SJSA1 (cell line): ENCODE measurements around the gene P2RX1. TPM values are rescaled to one million over a fixed set of nuclear protein-coding genes. Genes with fewer than 3 reads are reported as not detected.
A peak's percentile ranks its signal among the peaks of the same experiment; 100 is the strongest.

Experiments
- DNase-seq, 2 experiments: peaks; one replicate each; pipeline ENCODE4 v3.0.0-alpha.2; 2015 to 2020; ENCODE audit warnings: low spot score in 2 of 2, low read depth in 1 of 2
- H3K27ac ChIP-seq: fragments of 250-450 bp; sonication (Bioruptor Pico); 2 replicates; pipeline ENCODE4 v1.5.1; 2020; ENCODE audit warnings: mild to moderate bottlenecking, moderate library complexity
- H3K27me3 ChIP-seq: fragments of 250-450 bp; sonication (Bioruptor Pico); replicated peaks from 2 replicates; pipeline ENCODE4 v1.5.1; 2020; ENCODE audit warnings: mild to moderate bottlenecking, moderate library complexity
- H3K36me3 ChIP-seq: fragments of 250-450 bp; sonication (Bioruptor Pico); 2 replicates; pipeline ENCODE4 v1.5.1; 2020; ENCODE audit warnings: mild to moderate bottlenecking
- H3K4me1 ChIP-seq: fragments of 250-450 bp; sonication (Bioruptor Pico); replicated peaks from 2 replicates; pipeline ENCODE4 v1.6.1; 2021; ENCODE audit warnings: mild to moderate bottlenecking
- H3K4me3 ChIP-seq: fragments of 250-450 bp; sonication (Bioruptor Pico); 2 replicates; pipeline ENCODE4 v1.5.1; 2020; ENCODE audit warnings: mild to moderate bottlenecking
- H3K9me3 ChIP-seq: fragments of 250-450 bp; sonication (Bioruptor Pico); replicated peaks from 2 replicates; pipeline ENCODE4 v1.5.1; 2020; ENCODE audit warnings: mild to moderate bottlenecking
- total RNA-seq: library from RNA; depleted of rRNA; stranded (reverse); fragments of >200 nt; shearing (Covaris generic); gene quantifications from 2 replicates; pipeline ENCODE4 v1.2.3, GENCODE V29; 2014

P2RX1 gene
- total RNA-seq, 1 experiment from 2014 or later = 9.6 TPM

DNA sequence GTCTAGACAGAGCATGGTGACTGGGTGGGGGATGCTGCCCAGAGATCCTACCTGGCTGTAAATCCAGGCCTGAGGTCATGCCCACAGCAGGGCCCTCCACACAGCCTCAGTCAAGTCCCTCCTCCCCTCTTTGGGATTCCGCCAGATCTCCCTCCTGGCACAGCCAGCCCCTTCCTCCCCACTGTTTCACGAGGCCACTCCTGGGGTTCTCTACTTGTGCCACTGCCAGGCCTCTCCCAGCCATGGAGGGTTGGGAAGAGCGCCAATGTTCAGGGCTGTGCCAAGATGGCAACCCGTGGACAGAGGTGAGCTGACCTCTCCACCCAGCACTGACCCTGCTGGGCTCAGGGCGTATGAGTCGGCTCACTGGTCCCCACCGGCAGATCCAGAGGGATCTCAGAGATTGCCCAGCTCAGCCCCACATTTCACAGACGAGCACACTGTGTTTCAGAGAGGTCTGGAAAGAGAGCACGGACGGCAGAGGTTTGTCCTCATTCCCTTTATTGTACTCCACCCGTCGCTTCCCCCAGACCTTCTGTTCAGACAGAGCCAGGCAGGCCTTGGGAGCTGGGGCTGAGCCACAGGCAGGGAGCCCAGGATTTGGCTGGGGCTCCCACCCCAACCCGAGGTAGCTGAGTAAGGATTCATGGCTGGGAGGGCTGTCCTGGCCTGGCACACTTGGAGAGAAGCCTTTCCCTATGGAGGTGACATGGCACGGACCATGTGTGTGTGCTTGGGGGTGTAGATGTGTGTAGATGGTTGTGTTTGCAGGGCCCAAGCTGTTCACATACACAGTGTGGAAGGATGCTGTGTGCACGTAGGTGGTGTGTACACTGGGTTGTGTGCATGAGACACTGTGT lies 19.9 kb downstream of the P2RX1 start:
- Histone ChIP-seq H3K9me3 (no peaks in the 10 kb centered on the region), H3K27me3 (no peaks in the 10 kb centered on the region), H3K27ac (no peak overlapping the region), H3K4me3 (no peak overlapping the region), H3K4me1 (peaks cover 34% of the 10 kb centered on the region), H3K36me3 (peaks cover 4% of the 10 kb centered on the region)
- no peak for DNase-seq

DNA sequence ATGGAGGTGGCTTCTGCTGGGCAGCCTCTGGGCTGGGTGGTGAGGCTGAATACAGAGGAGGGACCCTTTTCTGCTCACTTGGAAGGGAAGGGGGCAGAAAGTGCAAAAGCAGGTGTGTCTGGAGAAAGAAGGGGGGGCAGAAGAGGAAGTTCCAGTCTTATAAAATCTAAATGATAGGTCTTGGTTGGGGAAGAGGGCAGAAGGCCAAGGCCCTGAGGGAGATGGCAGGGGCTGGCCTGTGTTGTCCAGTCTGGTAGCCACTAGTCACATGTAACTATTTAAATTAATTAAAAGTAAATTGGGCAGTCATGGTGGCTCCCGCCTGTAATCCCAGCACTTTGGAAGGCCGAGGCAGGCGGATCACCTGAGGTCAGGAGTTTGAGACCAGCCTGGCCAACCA lies 20.9 kb downstream of the P2RX1 start:
- no peaks in the 10 kb centered on the region for H3K27me3 ChIP-seq
- no peak for DNase-seq
- peaks cover 6% of the 10 kb centered on the region for H3K36me3 ChIP-seq
- H3K4me1 ChIP-seq = peaks cover 44% of the 10 kb centered on the region
- H3K4me3 ChIP-seq = no peak overlapping the region
- H3K9me3 ChIP-seq = no peaks in the 10 kb centered on the region
- no peak overlapping the region for H3K27ac ChIP-seq

DNA sequence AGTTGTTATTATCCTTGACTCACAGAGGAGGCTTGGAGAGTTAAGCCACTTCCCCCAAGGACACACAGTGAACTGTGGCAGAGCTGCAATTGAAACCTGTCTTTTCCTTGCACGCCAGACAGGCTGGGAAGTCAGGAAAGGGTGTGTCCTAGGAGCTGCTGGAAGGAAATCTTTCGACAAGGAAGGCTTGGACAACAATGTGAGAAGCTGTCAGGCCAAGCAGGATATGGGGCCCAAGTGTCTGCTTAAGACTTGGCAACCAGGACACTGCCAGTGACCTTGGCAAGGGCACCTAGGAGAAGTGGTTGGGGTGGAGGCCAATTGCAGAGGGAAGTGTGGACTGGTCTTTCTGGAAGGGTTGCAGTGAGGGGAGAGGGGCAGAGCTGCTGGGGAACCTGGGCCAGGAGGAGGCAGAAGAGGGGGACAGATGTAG lies 21.3 kb downstream of the P2RX1 start:
- H3K4me1 ChIP-seq = peaks cover 46% of the 10 kb centered on the region
- DNase-seq = peak in 1 of 2 experiments; percentile 21
- no peak overlapping the region for H3K27ac ChIP-seq
- H3K4me3 ChIP-seq = no peak overlapping the region
- no peaks in the 10 kb centered on the region for H3K27me3 ChIP-seq
- H3K36me3 ChIP-seq = peaks cover 6% of the 10 kb centered on the region
- no peaks in the 10 kb centered on the region for H3K9me3 ChIP-seq

DNA sequence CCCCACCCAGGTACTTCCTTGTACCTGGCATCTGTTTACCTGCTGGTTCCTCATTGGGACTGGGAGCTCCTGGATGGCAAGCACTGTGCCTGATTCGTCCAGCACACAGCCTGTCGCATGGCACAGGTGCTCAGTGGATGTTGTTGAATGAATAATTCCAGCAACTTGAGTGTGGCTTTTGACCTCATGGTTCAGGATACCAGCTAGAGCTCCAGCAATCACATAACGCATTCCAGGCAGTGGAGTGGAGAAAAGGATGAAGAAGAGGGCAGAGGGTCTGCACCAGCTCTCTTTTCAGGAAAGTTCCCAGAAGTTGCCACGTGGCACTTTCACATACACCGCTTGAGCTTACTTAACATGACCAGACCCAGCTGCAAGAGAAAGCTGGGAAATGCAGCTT lies 22.1 kb downstream of the P2RX1 start:
- peaks cover 6% of the 10 kb centered on the region for H3K36me3 ChIP-seq
- H3K27me3 ChIP-seq = no peaks in the 10 kb centered on the region
- no peak overlapping the region for H3K4me3 ChIP-seq
- no peak for DNase-seq
- peaks cover 54% of the 10 kb centered on the region for H3K4me1 ChIP-seq
- H3K27ac ChIP-seq = no peak overlapping the region
- H3K9me3 ChIP-seq = no peaks in the 10 kb centered on the region

- Histone ChIP-seq H3K4me3 (peak overlapping the region; percentile 68), H3K9me3 (no peaks in the 10 kb centered on the region), H3K27me3 (no peaks in the 10 kb centered on the region), H3K4me1 (peaks cover 58% of the 10 kb centered on the region), H3K36me3 (peaks cover 11% of the 10 kb centered on the region), H3K27ac (no peak overlapping the region)
- no peak for DNase-seq
Observed at GRCh38 chr17:3893720-3894116, 22.5 kb downstream of the P2RX1 start.

DNA sequence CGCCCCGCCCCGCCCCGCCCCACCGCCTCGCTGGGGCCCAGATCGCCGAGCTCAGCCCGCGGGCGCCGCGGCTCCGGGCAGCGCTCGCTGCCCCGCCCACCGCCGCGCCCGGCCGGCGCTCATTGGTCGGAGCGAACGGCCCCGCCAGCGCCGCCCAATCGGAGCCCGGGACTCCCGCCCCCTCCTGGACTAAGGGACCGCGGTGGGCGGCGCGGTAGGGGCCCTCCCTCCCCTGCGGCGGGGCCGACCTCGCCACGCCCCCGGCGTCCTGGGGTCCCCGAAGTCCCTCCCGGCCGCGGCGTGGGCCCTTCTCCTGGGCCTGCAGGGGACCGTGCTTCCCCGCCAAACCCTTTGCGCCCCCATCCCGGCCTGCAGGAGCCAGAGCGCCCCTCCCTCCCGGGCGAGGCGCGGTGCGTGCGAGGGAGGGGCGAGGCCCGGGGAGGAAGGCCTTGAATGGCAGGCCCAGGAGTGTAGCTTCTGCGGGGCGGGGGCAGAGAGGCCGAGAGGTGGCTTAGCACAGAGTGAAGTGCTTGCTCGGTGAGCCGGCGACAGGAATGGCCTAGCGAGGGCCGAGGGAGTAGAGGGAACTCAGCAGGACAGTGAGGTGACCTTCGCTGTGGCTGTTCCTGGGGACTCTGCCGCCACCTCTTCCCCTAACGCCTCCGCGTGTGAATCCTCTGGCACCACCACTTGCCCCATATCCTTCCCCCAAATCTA lies 23.1 kb downstream of the P2RX1 start, which contains the start of gene CAMKK1:
CAMKK1 (minus strand) TSS at position 51 of the 717 bp plus-strand sequence. CDS start 7,366 bp downstream, outside the sequence.
- peaks cover 13% of the 10 kb centered on the region for H3K36me3 ChIP-seq
- DNase-seq = peak; percentile 88 to 92
- H3K4me1 ChIP-seq = peaks cover 64% of the 10 kb centered on the region
- H3K27me3 ChIP-seq = no peaks in the 10 kb centered on the region
- H3K27ac ChIP-seq = peak within 1 kb of the TSS; percentile 67
- peak within 1 kb of the TSS; percentile 68 for H3K4me3 ChIP-seq
- no peaks in the 10 kb centered on the region for H3K9me3 ChIP-seq

DNA sequence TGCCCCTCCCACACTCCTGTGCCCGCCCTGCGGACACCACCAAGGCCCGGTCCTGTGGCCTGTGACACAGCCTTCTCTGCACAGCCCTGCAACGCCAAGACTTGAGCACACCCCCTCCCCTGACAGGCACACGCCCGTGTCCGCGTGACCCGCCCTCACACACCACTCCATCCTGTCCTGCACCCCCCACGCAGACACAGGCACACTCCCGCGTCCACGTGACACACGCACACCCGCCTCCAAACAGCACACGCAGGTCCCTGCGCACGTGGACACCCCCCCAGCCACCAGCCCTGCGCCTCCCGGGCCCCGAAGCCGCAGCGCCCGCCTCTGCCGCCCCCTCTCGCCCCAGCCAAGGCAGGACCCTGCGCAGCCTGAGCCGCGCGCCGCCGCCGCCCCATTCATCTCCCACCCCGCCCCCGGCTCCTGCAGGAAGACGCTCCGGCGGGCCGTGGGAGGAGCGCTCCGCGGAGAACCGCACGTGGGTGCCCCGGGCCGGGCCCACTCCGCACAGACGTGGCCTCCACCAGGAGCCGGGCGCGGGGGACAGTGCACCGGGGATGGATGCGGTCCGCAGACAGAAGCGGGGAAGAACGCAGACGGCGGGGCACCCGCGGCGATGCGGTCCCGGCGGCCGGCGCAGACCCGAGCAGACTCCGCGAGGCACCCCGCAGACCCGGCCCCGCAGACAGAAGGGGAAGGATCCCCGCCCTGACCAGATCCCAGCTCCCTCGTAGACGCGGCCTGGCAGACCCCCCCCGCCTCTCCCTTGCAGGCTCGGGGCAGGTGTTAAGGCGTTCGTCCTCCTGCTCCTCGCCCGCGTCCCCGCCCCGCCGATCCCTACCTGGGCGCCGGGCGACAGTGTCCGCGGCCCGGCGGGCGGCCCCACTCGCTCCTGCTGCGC lies 23.9 kb downstream of the P2RX1 start:
- DNase-seq = peak; percentile 91 to 96
- Histone ChIP-seq H3K27ac (peak overlapping the region; percentile 67), H3K4me3 (peak overlapping the region; percentile 68)

DNA sequence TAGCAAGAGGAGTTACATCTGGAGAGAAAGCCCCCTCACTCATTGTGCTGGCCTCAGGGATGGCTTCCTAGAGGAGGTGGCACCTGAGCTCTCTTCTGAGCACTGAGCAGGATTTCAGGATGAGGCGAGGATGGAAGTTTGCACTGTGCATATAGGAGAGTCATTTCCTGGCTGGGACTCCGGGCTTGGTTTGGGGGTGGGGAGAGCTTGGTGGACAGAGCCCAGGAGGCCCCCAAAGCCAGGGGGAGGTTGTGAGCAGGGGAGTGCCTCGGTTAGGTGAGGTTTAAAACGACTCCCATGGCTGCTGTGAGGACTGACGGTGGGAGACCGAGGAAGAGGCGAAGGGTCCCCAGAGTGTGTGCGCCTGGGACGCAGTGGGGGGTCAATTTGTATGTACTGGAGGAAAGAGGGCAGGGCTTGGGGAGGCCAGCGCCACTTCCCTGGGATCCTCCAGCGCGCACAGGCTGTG lies 24.6 kb downstream of the P2RX1 start:
- Histone ChIP-seq H3K36me3 (peaks cover 14% of the 10 kb centered on the region), H3K4me3 (peak overlapping the region; percentile 68), H3K27ac (peak overlapping the region; percentile 67), H3K9me3 (no peaks in the 10 kb centered on the region), H3K27me3 (no peaks in the 10 kb centered on the region), H3K4me1 (peaks cover 79% of the 10 kb centered on the region)
- no peak for DNase-seq

More for the DNA sequence above, 23.9 kb downstream of the P2RX1 start:
- no peaks in the 10 kb centered on the region for H3K9me3 ChIP-seq
- no peaks in the 10 kb centered on the region for H3K27me3 ChIP-seq
- H3K4me1 ChIP-seq = peaks cover 72% of the 10 kb centered on the region
- H3K36me3 ChIP-seq = peaks cover 14% of the 10 kb centered on the region

- no peaks in the 10 kb centered on the region for H3K27me3 ChIP-seq
- no peak overlapping the region for H3K4me3 ChIP-seq
- H3K4me1 ChIP-seq = peaks cover 87% of the 10 kb centered on the region
- no peak for DNase-seq
- H3K36me3 ChIP-seq = peaks cover 14% of the 10 kb centered on the region
- no peaks in the 10 kb centered on the region for H3K9me3 ChIP-seq
- peak overlapping the region; percentile 42 for H3K27ac ChIP-seq
Observed at GRCh38 chr17:3890878-3891219, 25.4 kb downstream of the P2RX1 start.

GRCh38 chr17:3890082-3890877 lies 26.0 kb downstream of the P2RX1 start:
- peak; percentile 98 to 100 for DNase-seq
- Histone ChIP-seq H3K36me3 (peaks cover 18% of the 10 kb centered on the region), H3K9me3 (no peaks in the 10 kb centered on the region), H3K4me1 (peaks cover 91% of the 10 kb centered on the region), H3K4me3 (no peak overlapping the region), H3K27ac (peak overlapping the region; percentile 84), H3K27me3 (no peaks in the 10 kb centered on the region)

DNA sequence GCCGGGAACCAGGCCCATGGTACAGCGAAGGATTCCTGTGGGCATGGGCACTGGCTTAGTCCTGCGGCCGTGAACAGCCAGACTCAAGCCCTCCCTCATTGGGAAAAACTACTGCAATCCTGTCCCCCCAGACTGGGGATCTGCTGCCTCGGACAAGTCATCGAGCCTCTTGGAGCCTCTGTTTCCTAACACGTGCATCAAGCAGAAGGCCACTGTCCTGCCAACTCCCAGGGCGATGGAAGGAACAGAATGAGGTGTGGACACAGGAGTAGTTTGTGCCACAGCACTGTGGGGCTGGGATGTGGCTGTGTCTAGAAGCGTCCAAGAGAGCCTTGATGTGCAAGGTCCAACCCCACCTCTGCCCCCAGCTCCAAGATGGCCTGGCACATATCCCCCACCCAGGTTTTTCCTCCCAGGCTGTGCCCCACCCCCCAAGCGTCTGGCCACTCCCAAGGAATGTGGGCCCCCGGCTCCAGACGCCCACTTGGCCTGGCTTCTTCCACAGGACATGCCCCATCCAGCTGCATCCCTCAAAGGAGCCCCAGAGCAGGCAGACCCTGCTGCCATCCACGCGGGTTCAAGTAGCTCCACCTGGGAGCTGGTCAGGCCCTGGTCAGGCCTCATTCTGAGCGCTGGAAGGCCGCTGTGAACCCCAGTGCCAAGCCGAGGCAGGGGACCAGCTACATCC lies 26.8 kb downstream of the P2RX1 start:
- Histone ChIP-seq H3K4me1 (peaks cover 94% of the 10 kb centered on the region), H3K4me3 (no peak overlapping the region), H3K27me3 (no peaks in the 10 kb centered on the region), H3K36me3 (peaks cover 26% of the 10 kb centered on the region), H3K9me3 (no peaks in the 10 kb centered on the region), H3K27ac (peak overlapping the region; percentile 84)
- peak in 1 of 2 experiments; percentile 44 for DNase-seq
